GM12891 (cell line): ENCODE data around the gene PCYOX1L.

Experiments used
- PAX5 ChIP-seq: IDR thresholded peaks from 2 replicates; pipeline ENCODE4 v1.6.1; 2011; ENCODE audit warnings: low read length, moderate library complexity, mild to moderate bottlenecking; ENCODE audit not compliant: insufficient read depth, severe bottlenecking
- POLR2A ChIP-seq: IDR thresholded peaks from 2 replicates; pipeline ENCODE4 v1.6.1; 2011; ENCODE audit warnings: low read depth, low read length, control low read depth
- POLR2AphosphoS5 ChIP-seq: IDR thresholded peaks from 2 replicates; pipeline ENCODE4 v1.6.1; 2011; ENCODE audit warnings: low read depth, low read length, control low read depth
- POU2F2 ChIP-seq: IDR thresholded peaks from 2 replicates; pipeline ENCODE4 v1.6.1; 2011; ENCODE audit warnings: low read depth, mild to moderate bottlenecking, control low read depth, low read length, moderate library complexity
- SPI1 ChIP-seq: IDR thresholded peaks from 2 replicates; pipeline ENCODE4 v1.6.1; 2011; ENCODE audit warnings: low read depth, low read length, control low read depth
- TAF1 ChIP-seq: IDR thresholded peaks from 2 replicates; pipeline ENCODE4 v1.6.1; 2011; ENCODE audit warnings: low read depth, low read length, control low read depth

GRCh38 chr5:149379177-149379761, 21.4 kb downstream of the PCYOX1L start, which contains the start of gene IL17B:
- TF ChIP-seq POLR2A = no peak
- no peak for TF ChIP-seq PAX5
- TF ChIP-seq POU2F2 = no peak
- TF ChIP-seq POLR2AphosphoS5 = no peak
- no peak for TF ChIP-seq TAF1
- no peak for TF ChIP-seq SPI1
